ENCODE data around the gene EEPD1. TPM values are rescaled to one million over a fixed set of nuclear protein-coding genes. Genes with fewer than 3 reads are reported as not detected.

Gene EEPD1
- total RNA-seq, 4 donors from 2014 or later: 19.0 to 34.2 (median 20.8) TPM

DNA sequence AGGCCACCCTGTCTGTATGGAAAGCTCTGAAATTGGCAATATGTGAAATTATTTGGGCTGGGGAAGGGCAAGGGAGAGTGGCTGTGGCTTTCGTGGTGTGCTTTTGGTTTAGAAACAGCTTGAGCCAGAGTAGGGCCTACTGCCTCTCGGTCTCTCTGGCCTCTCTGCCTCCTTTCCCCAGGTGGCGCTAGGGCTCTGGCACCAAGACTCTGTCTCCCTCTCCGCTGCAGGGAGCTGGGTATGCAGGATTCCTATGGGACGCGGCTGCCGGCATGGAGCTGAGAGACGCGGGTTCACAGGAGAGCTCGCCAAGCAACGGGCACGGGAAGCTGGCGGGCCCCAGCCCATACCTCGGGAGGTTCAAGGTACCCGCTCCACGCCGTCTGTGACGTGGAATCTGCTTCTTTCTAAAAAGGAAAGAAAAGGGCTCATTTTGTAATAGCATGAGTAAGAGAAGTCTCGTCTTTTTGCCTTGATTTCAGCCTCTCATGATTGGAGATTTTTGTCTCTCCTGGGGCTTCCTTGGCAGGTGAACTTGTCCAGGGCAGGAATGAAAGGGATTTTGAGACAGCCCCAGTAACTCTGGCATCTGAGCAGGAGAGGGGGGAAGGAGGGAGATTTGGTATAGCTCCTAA, 131.5 kb downstream of the EEPD1 start:
- H3K4me3 ChIP-seq (ENCODE audit: low read depth, poor library complexity, severe bottlenecking): no peak overlapping the region
- 91 to 96% methylated on average over 19 of the region's 19 CpGs for WGBS, 2 donors
- TF ChIP-seq CTCF (IDR thresholded peaks at IDR 0.05): no peak
- no peak for TF ChIP-seq POLR2A (IDR thresholded peaks at IDR 0.05)
- no peak for DNase-seq (ENCODE audit: low spot score in 2 of 2)
- intact Hi-C loops (cut with DNase I; ENCODE audit: low total_unique reads): loop anchor here (10.0 kb wide), 1 partner anchor 100 kb away; no protein-coding TSS in a partner anchor

- WGBS, 2 donors: 85 to 89% methylated on average over 8 to 9 of the region's 9 CpGs
- no peak for TF ChIP-seq POLR2A (IDR thresholded peaks at IDR 0.05)
- no peak for TF ChIP-seq CTCF (IDR thresholded peaks at IDR 0.05)
- intact Hi-C loops (cut with DNase I; ENCODE audit: low total_unique reads): loop anchor here (10.0 kb wide), 1 partner anchor 100 kb away; no protein-coding TSS in a partner anchor
- DNase-seq (ENCODE audit: low spot score in 2 of 2): no peak
- no peak overlapping the region for H3K4me3 ChIP-seq (ENCODE audit: low read depth, poor library complexity, severe bottlenecking)
Observed at GRCh38 chr7:36285276-36285675, 132.2 kb downstream of the EEPD1 start.

DNA sequence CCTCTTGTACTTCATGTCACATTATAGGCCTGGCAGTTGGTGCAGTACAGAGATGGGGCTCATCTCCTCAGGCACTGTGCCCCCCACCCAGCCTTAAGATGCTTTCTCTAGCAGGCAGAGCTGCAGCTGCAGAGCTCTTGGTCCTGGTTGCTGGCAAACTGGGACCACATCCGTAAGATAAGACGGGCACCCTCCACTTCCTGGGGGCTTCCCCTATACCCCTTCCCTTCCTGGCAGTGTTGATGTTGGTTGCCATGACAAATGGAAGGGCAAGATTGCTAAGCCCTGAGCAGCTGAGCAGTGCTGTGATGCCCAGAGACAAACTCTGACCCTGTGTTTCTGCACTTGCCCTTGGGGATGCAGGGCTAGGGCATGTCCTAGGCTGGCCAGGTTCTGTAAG, 133.2 kb downstream of the EEPD1 start:
- no peak for DNase-seq (ENCODE audit: low spot score in 2 of 2)
- intact Hi-C loops (cut with DNase I; ENCODE audit: low total_unique reads): loop anchor here (10.0 kb wide), 1 partner anchor 101 kb away; no protein-coding TSS in a partner anchor
- H3K4me3 ChIP-seq (ENCODE audit: low read depth, poor library complexity, severe bottlenecking): no peak overlapping the region
- TF ChIP-seq POLR2A (IDR thresholded peaks at IDR 0.05): no peak
- no peak for TF ChIP-seq CTCF (IDR thresholded peaks at IDR 0.05)
- 51 to 84% methylated on average over 2 of the region's 2 CpGs for WGBS, 2 donors

DNA sequence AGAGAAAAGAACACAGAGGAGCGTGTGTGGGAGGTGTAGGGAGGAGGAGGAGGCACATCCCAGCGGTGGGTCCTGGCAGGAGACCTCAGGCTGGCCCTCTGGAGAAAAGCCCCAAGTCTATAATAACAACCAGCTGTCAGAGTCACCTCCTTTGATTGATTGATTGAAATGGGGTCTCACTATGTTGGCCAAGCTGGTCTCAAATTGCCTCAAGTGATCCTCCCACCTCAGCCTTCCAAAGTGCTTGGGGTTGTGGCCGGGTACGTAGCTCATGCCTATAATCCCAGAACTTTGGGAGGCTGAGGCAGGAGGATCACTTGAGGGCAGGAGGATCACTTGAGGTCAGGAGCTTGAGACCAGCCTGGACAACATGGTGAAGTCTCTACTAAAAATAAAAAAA, 133.6 kb downstream of the EEPD1 start:
- intact Hi-C loops (cut with DNase I; ENCODE audit: low total_unique reads): loop anchor here (10.0 kb wide), 1 partner anchor 102 kb away; no protein-coding TSS in a partner anchor
- TF ChIP-seq POLR2A (IDR thresholded peaks at IDR 0.05): no peak
- no peak for TF ChIP-seq CTCF (IDR thresholded peaks at IDR 0.05)
- DNase-seq (ENCODE audit: low spot score in 2 of 2): no peak
- no peak overlapping the region for H3K4me3 ChIP-seq (ENCODE audit: low read depth, poor library complexity, severe bottlenecking)
- 78 to 91% methylated on average over 4 of the region's 4 CpGs for WGBS, 2 donors

GRCh38 chr7:36287371-36288241, 134.6 kb downstream of the EEPD1 start:
- WGBS, 2 donors: 75 to 78% methylated on average over 19 of the region's 19 CpGs
- intact Hi-C loops (cut with DNase I; ENCODE audit: low total_unique reads): loop anchor here (10.0 kb wide), 1 partner anchor 103 kb away; no protein-coding TSS in a partner anchor
- no peak overlapping the region for H3K4me3 ChIP-seq (ENCODE audit: low read depth, poor library complexity, severe bottlenecking)
- no peak for DNase-seq (ENCODE audit: low spot score in 2 of 2)
- TF ChIP-seq POLR2A (IDR thresholded peaks at IDR 0.05): no peak
- TF ChIP-seq CTCF (IDR thresholded peaks at IDR 0.05): no peak
